Psoas muscle (tissue), 8 donors: ENCODE measurements around the gene PIGP. TPM values are rescaled to one million over a fixed set of nuclear protein-coding genes. Genes with fewer than 3 reads are reported as not detected.

Experiments
- ATAC-seq, 4 donors: fragments of 200-7000 bp; cut with Tn5 transposase; one replicate each; pipeline ENCODE4 v1.9.1; 2020; ENCODE audit warnings: moderate library complexity in 3 of 4, mild to moderate bottlenecking in 2 of 4
- DNase-seq, 2 donors: peaks; one replicate each; pipeline ENCODE4 v3.0.0-alpha.2; 2020
- H3K27ac ChIP-seq: fragments of 200-600 bp; one replicate; pipeline ENCODE4 v1.8.0; 2022
- H3K27me3 ChIP-seq, 3 donors: fragments of 200-600 bp in 1 of 3; one replicate each; pipeline versions ENCODE4 v1.6.1 to v1.8.0; 2013 to 2022; ENCODE audit warnings: low read length in 2 of 3, mild to moderate bottlenecking in 2 of 3, moderate library complexity in 1 of 3; ENCODE audit not compliant: insufficient read depth in 3 of 3
- H3K36me3 ChIP-seq, 2 donors: fragments of 200-600 bp in 1 of 2; one replicate each; pipeline versions ENCODE4 v1.6.1 to v1.8.0; 2013 to 2022; ENCODE audit warnings: low read depth in 1 of 2, mild to moderate bottlenecking in 1 of 2, moderate library complexity in 1 of 2; ENCODE audit not compliant: insufficient read depth in 1 of 2
- H3K4me1 ChIP-seq: fragments of 200-600 bp; one replicate; pipeline ENCODE4 v1.8.0; 2022
- H3K4me3 ChIP-seq: fragments of 200-600 bp; one replicate; pipeline ENCODE4 v1.8.0; 2022; ENCODE audit warnings: mild to moderate bottlenecking
- H3K9me3 ChIP-seq: fragments of 200-600 bp; one replicate; pipeline ENCODE4 v1.8.0; 2022
- WGBS, 3 donors: extraction: QIAGEN DNeasy Blood & Tissue Kit; methylation state at CpG; one replicate each; pipeline versions ENCODE4 v1.1.6 to v1.1.7; 2013; 5-methylcytosine and 5-hydroxymethylcytosine counted together
- intact Hi-C, 2 donors: fragments of 100-400 bp; cut with DNase I; formaldehyde crosslinking; loops; one replicate each; pipeline versions ENCODE4 v1.11.0 to v1.14.2; 2022
- polyA plus RNA-seq, 3 donors: library from polyadenylated mRNA; stranded (reverse); fragments of 200-250 nt; gene quantifications; one replicate each; pipeline ENCODE4 v1.2.3, GENCODE V29; 2013
- total RNA-seq, 4 donors: library from RNA; stranded (reverse); fragmentation: NEBNext Ultra II Directional in 2 of 4; extraction: Animal tissue kit (Norgen Biotek cat#: 25700) in 2 of 4; gene quantifications; one replicate each; pipeline versions ENCODE4 v1.2.1 to v1.2.4, GENCODE V29; 2021 to 2023
- TF ChIP-seq, protein P1 (sequence below): fragments of 200-600 bp; IDR thresholded peaks from one replicate; pipeline ENCODE4 v1.8.0; 2022; ENCODE audit warnings: antibody characterized with exemption
- donor health status: healthy with polysubstance abuse.
- donor health status: DM: no; HTN: no; CAD: no; lungs with moderate emphysema.
- donor health status: Bipolar disorder and iron deficiency.
- donor health status: healthy.
- donor health status: DM: yes; HTN: yes; CAD: no.
- donor health status: DM: no; HTN: no; CAD: no.
- donor health status: DM: no; HTN: no; CAD: no.
- donor health status: DM: yes; HTN: yes; CAD: no.

The PIGP gene
- total and polyA plus RNA-seq, 7 donors: 23.0 to 46.9 (median 29.6) TPM

DNA sequence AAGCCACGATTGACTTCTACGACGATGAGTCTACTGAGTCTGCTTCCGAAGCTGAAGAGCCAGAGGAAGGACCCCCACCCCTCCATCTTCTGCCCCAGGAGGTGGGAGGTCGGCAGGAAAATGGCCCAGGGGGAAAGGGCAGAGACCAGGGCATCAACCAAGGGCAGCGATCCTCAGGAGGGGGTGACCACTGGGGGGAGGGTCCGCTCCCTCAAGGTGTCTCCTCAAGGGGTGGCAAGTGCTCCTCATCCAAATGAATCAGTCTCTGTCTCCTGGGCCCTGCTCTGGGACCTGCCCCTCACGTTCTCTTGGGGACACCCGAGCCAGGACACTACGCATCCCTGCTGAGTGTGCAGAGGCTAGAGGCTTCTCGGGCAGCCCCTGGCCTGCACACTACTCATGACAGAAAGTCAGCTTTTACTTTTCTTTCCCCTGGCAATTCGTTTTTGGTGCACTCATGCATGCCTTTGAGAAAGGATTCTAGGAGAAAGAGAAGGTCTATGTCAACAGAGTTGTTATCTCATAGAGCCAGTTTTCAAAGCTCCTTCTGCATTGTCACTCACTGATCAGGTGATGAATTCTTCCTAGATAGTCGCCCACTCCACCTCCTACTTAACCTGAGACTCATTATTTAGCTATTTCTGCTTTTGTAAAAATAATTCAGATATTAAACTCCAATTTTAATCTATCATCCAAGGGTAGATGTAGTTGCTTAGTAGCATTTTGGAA, 54.8 kb downstream of the PIGP start:
- WGBS, 3 donors: 73 to 79% (median 77%) methylated on average over 12 to 13 of the region's 13 CpGs
- DNase-seq (no peak), ATAC-seq (no peak)
- no peak overlapping the region for H3K27ac ChIP-seq
- peaks cover 0 to 3% (median 0%) of the 10 kb centered on the region in 3 donors for H3K27me3 ChIP-seq
- no peaks in the 10 kb centered on the region for H3K9me3 ChIP-seq
- H3K4me1 ChIP-seq: no peaks in the 10 kb centered on the region
- TF ChIP-seq, protein P1, sequence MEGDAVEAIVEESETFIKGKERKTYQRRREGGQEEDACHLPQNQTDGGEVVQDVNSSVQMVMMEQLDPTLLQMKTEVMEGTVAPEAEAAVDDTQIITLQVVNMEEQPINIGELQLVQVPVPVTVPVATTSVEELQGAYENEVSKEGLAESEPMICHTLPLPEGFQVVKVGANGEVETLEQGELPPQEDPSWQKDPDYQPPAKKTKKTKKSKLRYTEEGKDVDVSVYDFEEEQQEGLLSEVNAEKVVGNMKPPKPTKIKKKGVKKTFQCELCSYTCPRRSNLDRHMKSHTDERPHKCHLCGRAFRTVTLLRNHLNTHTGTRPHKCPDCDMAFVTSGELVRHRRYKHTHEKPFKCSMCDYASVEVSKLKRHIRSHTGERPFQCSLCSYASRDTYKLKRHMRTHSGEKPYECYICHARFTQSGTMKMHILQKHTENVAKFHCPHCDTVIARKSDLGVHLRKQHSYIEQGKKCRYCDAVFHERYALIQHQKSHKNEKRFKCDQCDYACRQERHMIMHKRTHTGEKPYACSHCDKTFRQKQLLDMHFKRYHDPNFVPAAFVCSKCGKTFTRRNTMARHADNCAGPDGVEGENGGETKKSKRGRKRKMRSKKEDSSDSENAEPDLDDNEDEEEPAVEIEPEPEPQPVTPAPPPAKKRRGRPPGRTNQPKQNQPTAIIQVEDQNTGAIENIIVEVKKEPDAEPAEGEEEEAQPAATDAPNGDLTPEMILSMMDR: no peak
- intact Hi-C loops: no loop called here
- H3K4me3 ChIP-seq: no peak overlapping the region
- no peaks in the 10 kb centered on the region for H3K36me3 ChIP-seq

Other genes starting within 250 kb of the PIGP start
- 10 to 100 TPM in 3 of 4 donors, 1 to 10 TPM in 1; 8.1 to 13.5 (median 11.6) TPM for gene HLCS, start 106.4 kb downstream of the PIGP start, total RNA-seq
- gene HLCS, start 106.4 kb downstream of the PIGP start, polyA plus RNA-seq: 1 to 10 TPM; 3.6 to 5.1 (median 3.7) TPM
- gene RIPPLY3, start 66.4 kb downstream of the PIGP start, total RNA-seq: not detected
- gene RIPPLY3, start 66.4 kb downstream of the PIGP start, polyA plus RNA-seq: not detected
- 10 to 100 TPM; 22.2 to 50.3 (median 30.0) TPM for gene TTC3, start 183 bp upstream of the PIGP start, total RNA-seq
- gene TTC3, start 183 bp upstream of the PIGP start, polyA plus RNA-seq: 10 to 100 TPM in 2 of 3 donors, 1 to 10 TPM in 1; 6.5 to 25.7 (median 13.7) TPM
- 10 to 100 TPM; 32.7 to 58.4 (median 46.8) TPM for gene VPS26C, start 194.3 kb upstream of the PIGP start, total RNA-seq
- gene VPS26C, start 194.3 kb upstream of the PIGP start, polyA plus RNA-seq: 10 to 100 TPM; 29.6 to 78.2 (median 52.5) TPM